ENCODE data around the gene PGLYRP2. TPM values are rescaled to one million over a fixed set of nuclear protein-coding genes. Genes with fewer than 3 reads are reported as not detected.
A peak's percentile ranks its signal among the peaks of the same experiment; 100 is the strongest.

The PGLYRP2 gene
- total and polyA plus RNA-seq, 9 of the 15 experiments (the other 6 are each of a cell fraction or from before 2014, with no cell fraction given), result not detected

- no peak for TF ChIP-seq CGGBP1 (CRISPR knock-in tag; IDR thresholded peaks at IDR 0.05)
- no peak for TF ChIP-seq ETV6 (IDR thresholded peaks at IDR 0.05; ENCODE audit: borderline replicate concordance in 1 of 2, low read depth in 2 of 2, low read length in 1 of 2)
- no peak for TF ChIP-seq ETV6 (CRISPR knock-in tag; IDR thresholded peaks at IDR 0.05; ENCODE audit: borderline replicate concordance)
- no peak for TF ChIP-seq ASH1L (IDR thresholded peaks at IDR 0.05; ENCODE audit: borderline replicate concordance, low read depth, partially characterized antibody)
- no peak for TF ChIP-seq FOXA3 (CRISPR knock-in tag; conservative IDR thresholded peaks at IDR 0.05 in 1 of 2, IDR thresholded peaks at IDR 0.05 in 1 of 2)
- no peak for TF ChIP-seq PRPF4 (IDR thresholded peaks at IDR 0.05; ENCODE audit: insufficient read depth, low read depth, low read length, poor library complexity, severe bottlenecking)
- no peak for TF ChIP-seq FOXJ2 (tag; IDR thresholded peaks at IDR 0.05)
- TF ChIP-seq CXXC5 (CRISPR knock-in tag; IDR thresholded peaks at IDR 0.05), result 0 out of 2 replicates have a peak, but pooled peaks have one; percentile 42
- 0 out of 2 replicates have a peak, but pooled peaks have one; percentile 30 for TF ChIP-seq CTBP1 (IDR thresholded peaks at IDR 0.05; ENCODE audit: borderline replicate concordance)
- no peak for TF ChIP-seq ZNF133 (CRISPR knock-in tag; IDR thresholded peaks at IDR 0.05)
- no peak for TF ChIP-seq TARDBP (IDR thresholded peaks at IDR 0.05)
- TF ChIP-seq SMARCB1 (IDR thresholded peaks at IDR 0.05; ENCODE audit: insufficient read length, low read depth), result no peak
- TF ChIP-seq CHD7 (IDR thresholded peaks at IDR 0.05; ENCODE audit: low read depth, low read length), result no peak
- TF ChIP-seq EZH2 (IDR thresholded peaks at IDR 0.05; ENCODE audit: borderline replicate concordance, low read depth, low read length), result no peak
- no peak for TF ChIP-seq HES1 (IDR thresholded peaks at IDR 0.05; ENCODE audit: low read depth)
Measured at GRCh38 chr19:15449620-15450527, 29.4 kb downstream of the PGLYRP2 start, which contains the start of gene WIZ (continued).
